ENCODE results near the gene YJU2.

GRCh38 chr19:4232614-4233281 is 14.1 kb upstream of the YJU2 start:
- TF ChIP-seq CTCF (conservative IDR thresholded peaks at IDR 0.05) (no peak), ZFX (IDR thresholded peaks at IDR 0.05) (no peak)
